HepG2 (cell line): ENCODE data around the gene C2CD3. TPM values are rescaled to one million over a fixed set of nuclear protein-coding genes. Genes with fewer than 3 reads are reported as not detected.

Experiments used
- AKAP8 ChIP-seq: sonication (generic); formaldehyde crosslinking; IDR thresholded peaks from 2 replicates; pipeline ENCODE4 v1.5.1; 2020; ENCODE audit warnings: mild to moderate bottlenecking, missing genetic modification reagents
- ARNT ChIP-seq: fragments of 450-650 bp; IDR thresholded peaks from 2 replicates; pipeline ENCODE4 v1.6.1; 2017
- GABPB1 ChIP-seq: IDR thresholded peaks from 2 replicates; pipeline ENCODE4 v1.6.1; 2016; ENCODE audit warnings: mild to moderate bottlenecking, missing genetic modification reagents, moderate library complexity, missing compliant biosample characterization
- GMEB1 ChIP-seq: sonication (generic); formaldehyde crosslinking; IDR thresholded peaks from 2 replicates; pipeline ENCODE4 v1.5.1; 2020; ENCODE audit warnings: missing genetic modification reagents, mild to moderate bottlenecking, borderline replicate concordance
- RELA ChIP-seq: sonication (generic); formaldehyde crosslinking; IDR thresholded peaks from 2 replicates; pipeline ENCODE4 v1.4.0; 2020; ENCODE audit warnings: missing genetic modification reagents
- THYN1 ChIP-seq: sonication (generic); formaldehyde crosslinking; IDR thresholded peaks from 2 replicates; pipeline ENCODE4 v1.8.1; 2023; ENCODE audit warnings: low read depth, mild to moderate bottlenecking, moderate library complexity, missing genetic modification reagents, borderline replicate concordance
- ZNF10 ChIP-seq: sonication (generic); formaldehyde crosslinking; IDR thresholded peaks from 2 replicates; pipeline ENCODE4 v1.4.0; 2020; ENCODE audit warnings: mild to moderate bottlenecking, low read depth, missing genetic modification reagents, borderline replicate concordance
- ZNF318 ChIP-seq: sonication (generic); formaldehyde crosslinking; IDR thresholded peaks from 2 replicates; pipeline ENCODE4 v1.4.0; 2020; ENCODE audit warnings: mild to moderate bottlenecking, missing genetic modification reagents
- polyA plus RNA-seq, 8 experiments: library from polyadenylated mRNA; depleted of rRNA in 3 of 8; stranded (reverse) in 7 of 8; unstranded in 1 of 8; fragments of >200 nt; fragmentation: Illumina TruSeq in 4 of 8; extraction: Trizol in 4 of 8; gene quantifications; 2 replicates each; pipeline versions ENCODE4 v1.2.1 to v1.2.3, GENCODE V29; 2011 to 2016; ENCODE audit warnings: low read depth in 4 of 8, missing spikeins in 1 of 8, mixed read lengths in 1 of 8; ENCODE audit not compliant: insufficient read depth in 1 of 8
- total RNA-seq, 5 experiments: library from RNA; depleted of rRNA; stranded (reverse); fragments of >200 nt; fragmentation: Illumina TruSeq; extraction: Trizol; gene quantifications; 2 replicates each; pipeline ENCODE4 v1.2.3, GENCODE V29; 2016; ENCODE audit warnings: low read depth in 1 of 5
- TF ChIP-seq, protein P1 (sequence below): sonication (generic); formaldehyde crosslinking; IDR thresholded peaks from 2 replicates; pipeline ENCODE4 v1.4.0; 2020; ENCODE audit warnings: missing genetic modification reagents, low read depth, mild to moderate bottlenecking, borderline replicate concordance

Gene C2CD3
- total and polyA plus RNA-seq, 2 of the 13 experiments (the other 11 are each of a cell fraction or from before 2014, with no cell fraction given): 5.5 to 6.4 TPM

- TF ChIP-seq ZNF318 (CRISPR knock-in tag): no peak
- TF ChIP-seq GMEB1: no peak
- no peak for TF ChIP-seq ZNF10 (CRISPR knock-in tag)
- no peak for TF ChIP-seq AKAP8
- no peak for TF ChIP-seq ARNT
- TF ChIP-seq, protein P1, sequence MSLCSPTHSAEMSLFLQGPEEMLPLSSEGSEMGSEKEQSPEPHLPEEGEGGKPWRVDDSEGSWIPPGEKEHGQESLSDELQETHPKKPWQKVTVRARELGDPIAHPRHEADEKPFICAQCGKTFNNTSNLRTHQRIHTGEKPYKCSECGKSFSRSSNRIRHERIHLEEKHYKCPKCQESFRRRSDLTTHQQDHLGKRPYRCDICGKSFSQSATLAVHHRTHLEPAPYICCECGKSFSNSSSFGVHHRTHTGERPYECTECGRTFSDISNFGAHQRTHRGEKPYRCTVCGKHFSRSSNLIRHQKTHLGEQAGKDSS: no peak
- TF ChIP-seq THYN1: no peak
- no peak for TF ChIP-seq RELA (CRISPR knock-in tag)
- no peak for TF ChIP-seq GABPB1 (CRISPR knock-in tag)
Observed at GRCh38 chr11:74022546-74022945, 148.3 kb downstream of the C2CD3 start (continued).
